DND-41 (cell line): ENCODE data around the gene UPF1.
"Not testable (repeated sequence)": the region's sequence is repeated elsewhere in the genome, so short reads cannot be mapped to it uniquely, and the experiment has no call there.

ENCODE experiments used
- ATAC-seq: fragments of 200-7000 bp; cut with Tn5 transposase; 3 replicates; pipeline ENCODE4 v1.9.1; 2021; ENCODE audit warnings: low read depth; ENCODE audit not compliant: insufficient read depth
- DNase-seq: peaks from one replicate; pipeline ENCODE4 v3.0.0-alpha.2; 2020
- H2AFZ ChIP-seq: 2 replicates; pipeline ENCODE4 v1.6.0; 2012; ENCODE audit warnings: low read depth, low read length
- H3K27ac ChIP-seq: 2 replicates; pipeline ENCODE4 v1.5.1; 2012; ENCODE audit warnings: low read length, inconsistent platforms
- H3K27me3 ChIP-seq: fragments of 200-600 bp; sonication (generic); 2 replicates; pipeline ENCODE4 v1.6.0; 2012; ENCODE audit warnings: low read length, mild to moderate bottlenecking, inconsistent platforms; ENCODE audit not compliant: insufficient read depth, poor library complexity
- H3K36me3 ChIP-seq: 2 replicates; pipeline ENCODE4 v1.5.1; 2012; ENCODE audit warnings: low read length, inconsistent platforms; ENCODE audit not compliant: insufficient read depth
- H3K4me1 ChIP-seq: 2 replicates; pipeline ENCODE4 v1.5.1; 2012; ENCODE audit warnings: mild to moderate bottlenecking, low read length; ENCODE audit not compliant: insufficient read depth
- H3K4me2 ChIP-seq: 2 replicates; pipeline ENCODE4 v1.6.0; 2012; ENCODE audit warnings: mild to moderate bottlenecking, moderate library complexity, low read length, inconsistent platforms; ENCODE audit not compliant: insufficient read depth
- H3K4me3 ChIP-seq, 2 experiments: fragments of 200-600 bp in 1 of 2; shearing (Covaris generic) in 1 of 2; 2 replicates each; pipeline ENCODE4 v1.5.1; 2012 to 2016; ENCODE audit warnings: inconsistent platforms in 2 of 2, low read length in 2 of 2, mild to moderate bottlenecking in 2 of 2, low read depth in 1 of 2, moderate library complexity in 1 of 2
- H3K79me2 ChIP-seq: 2 replicates; pipeline ENCODE4 v1.6.0; 2012; ENCODE audit warnings: low read length, inconsistent platforms; ENCODE audit not compliant: insufficient read depth
- H3K9ac ChIP-seq: 2 replicates; pipeline ENCODE4 v1.6.0; 2012; ENCODE audit warnings: low read depth, mild to moderate bottlenecking, inconsistent platforms, low read length, moderate library complexity
- H3K9me3 ChIP-seq: 2 replicates; pipeline ENCODE4 v1.5.1; 2012; ENCODE audit warnings: low read length, moderate library complexity, mild to moderate bottlenecking, inconsistent platforms; ENCODE audit not compliant: insufficient read depth, severe bottlenecking
- H4K20me1 ChIP-seq: 2 replicates; pipeline ENCODE4 v1.6.0; 2012; ENCODE audit warnings: low read length; ENCODE audit not compliant: insufficient read depth
- EZH2 ChIP-seq: IDR thresholded peaks from 3 replicates; pipeline ENCODE4 v1.6.1; 2012; ENCODE audit warnings: borderline replicate concordance, low read depth, mild to moderate bottlenecking, moderate library complexity, low read length, inconsistent platforms; ENCODE audit not compliant: severe bottlenecking
- TF ChIP-seq, protein P1 (sequence below): IDR thresholded peaks from 2 replicates; pipeline ENCODE4 v1.5.1; 2012; ENCODE audit warnings: borderline replicate concordance, low read length, moderate library complexity, mild to moderate bottlenecking; ENCODE audit not compliant: poor library complexity, severe bottlenecking; ENCODE audit errors: extremely low read depth

The UPF1 gene

DNA sequence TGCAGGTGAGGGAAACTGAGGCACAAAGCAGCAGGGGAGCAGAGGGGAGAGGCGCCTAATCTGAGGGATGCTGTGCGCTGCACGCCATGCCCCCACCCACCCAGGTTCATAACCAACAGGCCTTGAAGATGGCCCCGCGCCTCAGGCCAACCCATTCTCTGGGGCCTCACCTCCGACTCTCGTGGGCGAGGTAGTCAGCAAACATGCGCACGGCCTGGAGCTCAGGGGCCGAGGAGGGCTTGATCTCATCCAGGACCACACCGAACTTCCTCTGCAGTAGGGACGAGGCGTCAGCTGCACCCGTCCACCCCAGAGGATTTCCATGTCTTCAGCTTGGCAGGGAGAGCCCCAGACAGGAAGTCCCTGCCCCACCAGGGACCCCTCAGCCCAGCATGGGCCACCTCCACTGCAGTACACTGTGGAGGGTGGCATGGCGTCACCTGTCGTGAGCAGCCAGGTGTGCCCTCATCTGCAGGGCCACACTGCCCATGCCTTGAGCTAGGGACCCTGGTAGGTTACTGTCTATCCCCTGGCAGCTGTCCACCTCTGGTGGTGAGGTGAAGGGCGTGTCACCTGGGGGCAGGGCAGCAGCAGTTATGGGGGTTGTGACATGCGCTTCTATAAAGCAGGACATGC lies 79.2 kb downstream of the UPF1 start:
- ATAC-seq (no peak), DNase-seq (no peak)
- H4K20me1 ChIP-seq = peaks cover 48% of the 10 kb centered on the region

DNA sequence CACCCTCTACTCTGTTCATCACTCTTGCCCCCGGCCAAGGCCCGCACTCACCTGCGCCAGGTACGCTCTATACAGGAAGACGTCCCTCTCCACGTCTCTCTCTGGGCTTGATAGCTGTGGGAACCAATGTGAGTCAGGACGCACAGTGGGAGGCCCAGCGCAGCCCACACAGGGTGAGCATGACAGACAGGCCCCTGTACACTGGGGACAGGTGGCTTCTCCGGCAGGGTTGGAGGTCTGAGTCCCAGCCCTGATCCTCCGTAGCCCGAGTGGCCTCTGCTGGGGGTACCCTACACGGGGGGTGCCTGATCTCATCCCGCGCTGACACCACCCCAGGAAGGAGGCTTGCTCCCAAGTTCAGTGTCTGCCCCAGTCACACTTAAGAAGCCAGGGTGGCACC lies 81.2 kb downstream of the UPF1 start:
- Histone ChIP-seq H3K9ac (no peak overlapping the region), H3K27ac (no peak overlapping the region), H4K20me1 (peaks cover 38% of the 10 kb centered on the region), H3K79me2 (peaks cover 54% of the 10 kb centered on the region), H3K27me3 (no peaks in the 10 kb centered on the region), H3K36me3 (peaks cover 61% of the 10 kb centered on the region), H3K4me2 (no peak overlapping the region), H3K9me3 (no peaks in the 10 kb centered on the region), H3K4me3 (no peak overlapping the region), H2AFZ (no peak overlapping the region), H3K4me1 (peaks cover 20% of the 10 kb centered on the region)
- TF ChIP-seq, protein P1, sequence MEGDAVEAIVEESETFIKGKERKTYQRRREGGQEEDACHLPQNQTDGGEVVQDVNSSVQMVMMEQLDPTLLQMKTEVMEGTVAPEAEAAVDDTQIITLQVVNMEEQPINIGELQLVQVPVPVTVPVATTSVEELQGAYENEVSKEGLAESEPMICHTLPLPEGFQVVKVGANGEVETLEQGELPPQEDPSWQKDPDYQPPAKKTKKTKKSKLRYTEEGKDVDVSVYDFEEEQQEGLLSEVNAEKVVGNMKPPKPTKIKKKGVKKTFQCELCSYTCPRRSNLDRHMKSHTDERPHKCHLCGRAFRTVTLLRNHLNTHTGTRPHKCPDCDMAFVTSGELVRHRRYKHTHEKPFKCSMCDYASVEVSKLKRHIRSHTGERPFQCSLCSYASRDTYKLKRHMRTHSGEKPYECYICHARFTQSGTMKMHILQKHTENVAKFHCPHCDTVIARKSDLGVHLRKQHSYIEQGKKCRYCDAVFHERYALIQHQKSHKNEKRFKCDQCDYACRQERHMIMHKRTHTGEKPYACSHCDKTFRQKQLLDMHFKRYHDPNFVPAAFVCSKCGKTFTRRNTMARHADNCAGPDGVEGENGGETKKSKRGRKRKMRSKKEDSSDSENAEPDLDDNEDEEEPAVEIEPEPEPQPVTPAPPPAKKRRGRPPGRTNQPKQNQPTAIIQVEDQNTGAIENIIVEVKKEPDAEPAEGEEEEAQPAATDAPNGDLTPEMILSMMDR = no peak
- no peak for TF ChIP-seq EZH2
- DNase-seq = no peak
- no peak for ATAC-seq

More for the DNA sequence above, 79.2 kb downstream of the UPF1 start:
- Histone ChIP-seq H3K79me2 (peaks cover 35% of the 10 kb centered on the region), H3K9ac (no peak overlapping the region), H3K36me3 (peaks cover 81% of the 10 kb centered on the region), H3K9me3 (no peaks in the 10 kb centered on the region), H3K27me3 (no peaks in the 10 kb centered on the region), H2AFZ (no peak overlapping the region), H3K4me3 (no peak overlapping the region), H3K4me1 (peaks cover 7% of the 10 kb centered on the region; the same call in 1 of the 2 replicates), H3K27ac (no peak overlapping the region), H3K4me2 (no peak overlapping the region)
- TF ChIP-seq, protein P1 = no peak
- TF ChIP-seq EZH2 = no peak

DNA sequence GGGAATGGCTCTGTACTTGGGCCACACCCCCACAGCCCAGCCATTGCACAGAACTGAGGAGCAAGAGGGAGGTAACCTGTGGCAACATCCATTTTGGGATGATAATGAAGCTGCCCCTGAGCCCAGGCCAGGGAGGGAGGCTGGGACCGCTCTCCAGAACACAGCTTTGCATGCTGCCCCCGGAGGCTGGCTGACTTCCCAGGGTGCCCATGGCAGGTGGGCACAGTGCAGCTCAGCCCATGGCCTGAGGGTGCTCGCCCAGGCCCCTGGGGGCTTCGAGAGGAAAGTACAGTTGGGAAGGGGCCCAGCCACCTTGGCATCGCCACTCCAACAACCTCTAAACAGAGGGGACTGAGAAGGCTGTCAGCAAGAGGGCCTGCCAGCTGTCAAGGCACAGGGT lies 81.7 kb downstream of the UPF1 start:
- Histone ChIP-seq H2AFZ (no peak overlapping the region), H3K27ac (no peak overlapping the region), H3K9me3 (no peaks in the 10 kb centered on the region), H3K27me3 (no peaks in the 10 kb centered on the region), H3K4me1 (peaks cover 26% of the 10 kb centered on the region), H4K20me1 (peaks cover 36% of the 10 kb centered on the region), H3K36me3 (peaks cover 57% of the 10 kb centered on the region), H3K4me3 (no peak overlapping the region), H3K79me2 (peaks cover 60% of the 10 kb centered on the region), H3K4me2 (no peak overlapping the region), H3K9ac (no peak overlapping the region)
- TF ChIP-seq, protein P1 = no peak
- TF ChIP-seq EZH2 = no peak
- ATAC-seq (no peak), DNase-seq (no peak)

- no peak overlapping the region; the same call in 1 of the 2 replicates for H3K9ac ChIP-seq
- H3K4me1 ChIP-seq = peaks cover 34% of the 10 kb centered on the region
- no peaks in the 10 kb centered on the region for H3K27me3 ChIP-seq
- peak overlapping the region; percentile 7; the same call in 1 of the 2 replicates for H3K4me2 ChIP-seq
- no peak overlapping the region for H3K4me3 ChIP-seq
- ATAC-seq (no peak), DNase-seq (peak; percentile 50)
- H3K79me2 ChIP-seq = peaks cover 78% of the 10 kb centered on the region
- H4K20me1 ChIP-seq = peaks cover 38% of the 10 kb centered on the region
- H3K9me3 ChIP-seq = no peaks in the 10 kb centered on the region
- no peak for TF ChIP-seq EZH2
- TF ChIP-seq, protein P1 = peak; percentile 67
- peaks cover 39% of the 10 kb centered on the region for H3K36me3 ChIP-seq
- H2AFZ ChIP-seq = no peak overlapping the region
- H3K27ac ChIP-seq = no peak overlapping the region
These were observed 83.9 kb downstream of the UPF1 start for GRCh38 chr19:18915639-18916038.

- Histone ChIP-seq H4K20me1 (peaks cover 37% of the 10 kb centered on the region), H3K4me3 (peak overlapping the region in 1 of 2 experiments; percentile 87; a peak in 1 of 4 replicates), H3K9ac (peak overlapping the region; percentile 66), H3K79me2 (peaks cover 84% of the 10 kb centered on the region), H3K4me1 (peaks cover 44% of the 10 kb centered on the region), H3K4me2 (peak overlapping the region; percentile 75), H3K36me3 (peaks cover 45% of the 10 kb centered on the region)
- not testable (repeated sequence) for ATAC-seq, H2AFZ ChIP-seq, H3K27ac ChIP-seq, H3K9me3 ChIP-seq, DNase-seq, H3K27me3 ChIP-seq
These were observed 85.8 kb downstream of the UPF1 start for GRCh38 chr19:18917593-18917992.
